Neural cell (in vitro differentiated cells): ENCODE measurements around the gene FAP. TPM values are rescaled to one million over a fixed set of nuclear protein-coding genes. Genes with fewer than 3 reads are reported as not detected.

ENCODE experiments used
- H2AFZ ChIP-seq: fragments of 200-600, 300-800 bp; sonication (generic), shearing (Covaris generic); 2 replicates; pipeline ENCODE4 v1.6.0; 2014; ENCODE audit warnings: low read depth, mild to moderate bottlenecking, antibody characterized with exemption, low read length, moderate library complexity
- H3F3A ChIP-seq: fragments of 200-600 bp; shearing (Covaris generic); 2 replicates; pipeline ENCODE4 v1.6.1; 2016; ENCODE audit warnings: mild to moderate bottlenecking, moderate library complexity, mixed read lengths, antibody characterized with exemption, low read length; ENCODE audit not compliant: insufficient read depth, poor library complexity, severe bottlenecking
- H3K27ac ChIP-seq: fragments of 200-600, 300-800 bp; sonication (generic), shearing (Covaris generic); 2 replicates; pipeline ENCODE4 v1.5.1; 2014; ENCODE audit warnings: mild to moderate bottlenecking, low read length, moderate library complexity
- H3K27me3 ChIP-seq: fragments of 300-800, 200-600 bp; sonication (generic), shearing (Covaris generic); 2 replicates; pipeline ENCODE4 v1.6.0; 2014; ENCODE audit warnings: mild to moderate bottlenecking, low read depth, low read length, moderate library complexity; ENCODE audit not compliant: insufficient read depth
- H3K36me3 ChIP-seq: fragments of 300-800, 200-600 bp; sonication (generic), shearing (Covaris generic); 2 replicates; pipeline ENCODE4 v1.5.1; 2014; ENCODE audit warnings: mild to moderate bottlenecking, antibody characterized with exemption, low read length, moderate library complexity; ENCODE audit not compliant: insufficient read depth
- H3K4me2 ChIP-seq: fragments of 300-800, 200-600 bp; sonication (generic), shearing (Covaris generic); 2 replicates; pipeline ENCODE4 v1.6.0; 2014; ENCODE audit warnings: mild to moderate bottlenecking, low read length
- H3K4me3 ChIP-seq: fragments of 300-800, 200-600 bp; sonication (generic), shearing (Covaris generic); 2 replicates; pipeline ENCODE4 v1.5.1; 2014; ENCODE audit warnings: mild to moderate bottlenecking, low read length, moderate library complexity
- H3K79me2 ChIP-seq: fragments of 200-600 bp; shearing (Covaris generic); replicated peaks from 2 replicates; pipeline ENCODE4 v1.6.0; 2014; ENCODE audit warnings: mild to moderate bottlenecking, low read length, moderate library complexity; ENCODE audit not compliant: insufficient read depth
- H3K9ac ChIP-seq: fragments of 300-800, 200-600 bp; sonication (generic), shearing (Covaris generic); 2 replicates; pipeline ENCODE4 v1.6.1; 2016; ENCODE audit warnings: mild to moderate bottlenecking, low read length, mixed read lengths
- H3K9me2 ChIP-seq: fragments of 200-600 bp; shearing (Covaris generic); 2 replicates; pipeline ENCODE4 v1.6.1; 2016; ENCODE audit warnings: mild to moderate bottlenecking, low read length, mixed read lengths; ENCODE audit not compliant: insufficient read depth
- H3K9me3 ChIP-seq: fragments of 200-600, 300-800 bp; sonication (generic), shearing (Covaris generic); 2 replicates; pipeline ENCODE4 v1.6.1; 2016; ENCODE audit warnings: mild to moderate bottlenecking, mixed run types, low read length, moderate library complexity, mixed read lengths
- H4K20me1 ChIP-seq: fragments of 200-600 bp; shearing (Covaris generic); 2 replicates; pipeline ENCODE4 v1.6.1; 2016; ENCODE audit warnings: mild to moderate bottlenecking, mixed run types; ENCODE audit not compliant: insufficient read depth
- EP300 ChIP-seq: fragments of 450-650 bp; conservative IDR thresholded peaks from 2 replicates; pipeline ENCODE4 v1.6.1; 2014; ENCODE audit warnings: antibody characterized with exemption, mild to moderate bottlenecking, moderate library complexity; ENCODE audit not compliant: poor library complexity, severe bottlenecking
- EZH2 ChIP-seq: fragments of 200-600, 300-800 bp; shearing (Covaris generic), sonication (generic); IDR thresholded peaks from 2 replicates; pipeline ENCODE4 v1.6.1; 2014; ENCODE audit warnings: antibody characterized with exemption, low read length, borderline replicate concordance, mild to moderate bottlenecking; ENCODE audit not compliant: insufficient read depth, poor library complexity, severe bottlenecking
- MXI1 ChIP-seq: fragments of 450-650 bp; conservative IDR thresholded peaks from 2 replicates; pipeline ENCODE4 v1.6.1; 2014; ENCODE audit warnings: antibody characterized with exemption, mild to moderate bottlenecking; ENCODE audit not compliant: poor library complexity, severe bottlenecking
- POLR2AphosphoS5 ChIP-seq: IDR thresholded peaks from 2 replicates; pipeline ENCODE4 v1.6.1; 2012
- RAD21 ChIP-seq: fragments of 450-650 bp; conservative IDR thresholded peaks from 2 replicates; pipeline ENCODE4 v1.6.1; 2014; ENCODE audit warnings: antibody characterized with exemption, mild to moderate bottlenecking, moderate library complexity
- SMC3 ChIP-seq: fragments of 450-650 bp; conservative IDR thresholded peaks from 2 replicates; pipeline ENCODE4 v1.6.1; 2014; ENCODE audit warnings: antibody characterized with exemption, mild to moderate bottlenecking, moderate library complexity; ENCODE audit not compliant: poor library complexity
- TAF1 ChIP-seq: IDR thresholded peaks from 2 replicates; pipeline ENCODE4 v1.6.1; 2012; ENCODE audit warnings: low read depth
- polyA plus RNA-seq: library from polyadenylated mRNA; depleted of rRNA; stranded (reverse); fragments of >200 nt; gene quantifications from 2 replicates; pipeline ENCODE4 v1.2.3, GENCODE V29; 2014
- TF ChIP-seq, protein P1 (sequence below): fragments of 450-650 bp; IDR thresholded peaks from 2 replicates; pipeline ENCODE4 v1.5.1; 2014; ENCODE audit warnings: antibody characterized with exemption, mild to moderate bottlenecking, moderate library complexity; ENCODE audit not compliant: poor library complexity, severe bottlenecking
- TF ChIP-seq, protein P2 (sequence below): IDR thresholded peaks from 2 replicates; pipeline ENCODE4 v1.6.1; 2012; ENCODE audit warnings: borderline replicate concordance

FAP gene
- polyA plus RNA-seq, 1 donor from 2014 or later, result 0.16 TPM

DNA sequence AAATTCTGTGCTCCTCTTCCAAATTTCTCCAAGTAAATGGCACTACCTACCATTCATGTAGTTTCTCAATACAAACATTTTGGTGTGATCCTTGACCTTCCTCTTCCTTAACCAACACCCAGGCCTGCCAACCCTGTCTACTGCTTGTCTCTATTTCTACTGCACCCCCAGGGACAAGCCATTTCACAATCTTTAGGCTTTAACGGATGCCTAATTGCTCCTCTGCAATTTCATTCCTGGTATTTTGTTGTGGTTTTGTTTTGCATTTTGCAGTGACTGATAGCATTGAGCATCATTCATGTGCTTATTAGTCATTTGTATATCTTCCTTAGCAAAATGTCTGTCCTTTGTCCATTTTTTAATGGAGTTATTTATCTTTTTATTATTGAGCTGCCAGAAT is 10.0 kb downstream of the FAP start:
- H3K79me2 ChIP-seq, result no peaks in the 10 kb centered on the region
- no peaks in the 10 kb centered on the region for H3F3A ChIP-seq
- H3K4me2 ChIP-seq, result no peak overlapping the region

DNA sequence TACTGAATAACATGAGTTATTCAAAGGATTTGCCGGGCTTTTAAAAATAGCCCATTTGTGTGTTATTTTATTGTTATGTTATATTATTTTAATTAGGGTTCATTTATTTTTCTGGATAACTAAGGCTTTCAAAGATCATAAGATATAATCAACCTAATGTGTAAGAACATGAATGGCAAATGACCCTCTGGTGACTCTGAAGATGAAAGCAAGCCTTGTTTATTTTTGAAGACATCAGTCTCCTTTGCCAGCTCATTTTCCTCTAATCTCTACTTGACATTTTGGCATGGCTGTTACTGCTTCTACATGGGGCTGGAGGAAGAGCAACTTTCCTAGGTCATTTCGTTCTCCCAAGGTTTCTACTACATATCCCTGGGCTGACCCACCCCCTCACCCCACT is 10.6 kb downstream of the FAP start:
- Histone ChIP-seq H3F3A (no peaks in the 10 kb centered on the region), H3K9me3 (no peaks in the 10 kb centered on the region), H3K9me2 (no peaks in the 10 kb centered on the region), H2AFZ (no peak overlapping the region), H3K27ac (no peak overlapping the region), H3K36me3 (no peaks in the 10 kb centered on the region), H3K9ac (no peak overlapping the region), H3K4me2 (no peak overlapping the region), H4K20me1 (no peaks in the 10 kb centered on the region), H3K79me2 (no peaks in the 10 kb centered on the region), H3K4me3 (no peak overlapping the region), H3K27me3 (no peaks in the 10 kb centered on the region)
- TF ChIP-seq SMC3 (no peak), RAD21 (no peak), EP300 (no peak), POLR2AphosphoS5 (no peak), MXI1 (no peak), EZH2 (no peak), TAF1 (no peak)
- TF ChIP-seq, protein P1, sequence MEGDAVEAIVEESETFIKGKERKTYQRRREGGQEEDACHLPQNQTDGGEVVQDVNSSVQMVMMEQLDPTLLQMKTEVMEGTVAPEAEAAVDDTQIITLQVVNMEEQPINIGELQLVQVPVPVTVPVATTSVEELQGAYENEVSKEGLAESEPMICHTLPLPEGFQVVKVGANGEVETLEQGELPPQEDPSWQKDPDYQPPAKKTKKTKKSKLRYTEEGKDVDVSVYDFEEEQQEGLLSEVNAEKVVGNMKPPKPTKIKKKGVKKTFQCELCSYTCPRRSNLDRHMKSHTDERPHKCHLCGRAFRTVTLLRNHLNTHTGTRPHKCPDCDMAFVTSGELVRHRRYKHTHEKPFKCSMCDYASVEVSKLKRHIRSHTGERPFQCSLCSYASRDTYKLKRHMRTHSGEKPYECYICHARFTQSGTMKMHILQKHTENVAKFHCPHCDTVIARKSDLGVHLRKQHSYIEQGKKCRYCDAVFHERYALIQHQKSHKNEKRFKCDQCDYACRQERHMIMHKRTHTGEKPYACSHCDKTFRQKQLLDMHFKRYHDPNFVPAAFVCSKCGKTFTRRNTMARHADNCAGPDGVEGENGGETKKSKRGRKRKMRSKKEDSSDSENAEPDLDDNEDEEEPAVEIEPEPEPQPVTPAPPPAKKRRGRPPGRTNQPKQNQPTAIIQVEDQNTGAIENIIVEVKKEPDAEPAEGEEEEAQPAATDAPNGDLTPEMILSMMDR, result no peak
- TF ChIP-seq, protein P2, sequence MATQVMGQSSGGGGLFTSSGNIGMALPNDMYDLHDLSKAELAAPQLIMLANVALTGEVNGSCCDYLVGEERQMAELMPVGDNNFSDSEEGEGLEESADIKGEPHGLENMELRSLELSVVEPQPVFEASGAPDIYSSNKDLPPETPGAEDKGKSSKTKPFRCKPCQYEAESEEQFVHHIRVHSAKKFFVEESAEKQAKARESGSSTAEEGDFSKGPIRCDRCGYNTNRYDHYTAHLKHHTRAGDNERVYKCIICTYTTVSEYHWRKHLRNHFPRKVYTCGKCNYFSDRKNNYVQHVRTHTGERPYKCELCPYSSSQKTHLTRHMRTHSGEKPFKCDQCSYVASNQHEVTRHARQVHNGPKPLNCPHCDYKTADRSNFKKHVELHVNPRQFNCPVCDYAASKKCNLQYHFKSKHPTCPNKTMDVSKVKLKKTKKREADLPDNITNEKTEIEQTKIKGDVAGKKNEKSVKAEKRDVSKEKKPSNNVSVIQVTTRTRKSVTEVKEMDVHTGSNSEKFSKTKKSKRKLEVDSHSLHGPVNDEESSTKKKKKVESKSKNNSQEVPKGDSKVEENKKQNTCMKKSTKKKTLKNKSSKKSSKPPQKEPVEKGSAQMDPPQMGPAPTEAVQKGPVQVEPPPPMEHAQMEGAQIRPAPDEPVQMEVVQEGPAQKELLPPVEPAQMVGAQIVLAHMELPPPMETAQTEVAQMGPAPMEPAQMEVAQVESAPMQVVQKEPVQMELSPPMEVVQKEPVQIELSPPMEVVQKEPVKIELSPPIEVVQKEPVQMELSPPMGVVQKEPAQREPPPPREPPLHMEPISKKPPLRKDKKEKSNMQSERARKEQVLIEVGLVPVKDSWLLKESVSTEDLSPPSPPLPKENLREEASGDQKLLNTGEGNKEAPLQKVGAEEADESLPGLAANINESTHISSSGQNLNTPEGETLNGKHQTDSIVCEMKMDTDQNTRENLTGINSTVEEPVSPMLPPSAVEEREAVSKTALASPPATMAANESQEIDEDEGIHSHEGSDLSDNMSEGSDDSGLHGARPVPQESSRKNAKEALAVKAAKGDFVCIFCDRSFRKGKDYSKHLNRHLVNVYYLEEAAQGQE, result no peak

More for the DNA sequence above, 10.0 kb downstream of the FAP start:
- Histone ChIP-seq H3K9ac (no peak overlapping the region), H3K9me3 (no peaks in the 10 kb centered on the region), H3K27ac (no peak overlapping the region), H3K36me3 (no peaks in the 10 kb centered on the region), H2AFZ (no peak overlapping the region), H4K20me1 (no peaks in the 10 kb centered on the region), H3K27me3 (no peaks in the 10 kb centered on the region), H3K4me3 (no peak overlapping the region), H3K9me2 (no peaks in the 10 kb centered on the region)
- TF ChIP-seq EP300, result no peak
- TF ChIP-seq, protein P2, result no peak
- no peak for TF ChIP-seq POLR2AphosphoS5
- no peak for TF ChIP-seq SMC3
- no peak for TF ChIP-seq EZH2
- TF ChIP-seq, protein P1, result no peak
- no peak for TF ChIP-seq MXI1
- TF ChIP-seq RAD21, result no peak
- no peak for TF ChIP-seq TAF1
